ENCODE measurements around the gene PLEKHG2.
A peak's percentile ranks its signal among the peaks of the same experiment; 100 is the strongest.

- TF ChIP-seq POLR2A (IDR thresholded peaks at IDR 0.05; ENCODE audit: low read length) (peak; percentile 33; the same call in 1 of the 2 replicates), JUN (IDR thresholded peaks at IDR 0.05) (peak; percentile 75 to 86), RNF2 (IDR thresholded peaks at IDR 0.05; ENCODE audit: borderline replicate concordance, low read depth) (no peak), CTCF (IDR thresholded peaks at IDR 0.05) (no peak), KDM1A (IDR thresholded peaks at IDR 0.05; ENCODE audit: low read depth) (no peak)
Observed at GRCh38 chr19:39430675-39431593, 18.5 kb downstream of the PLEKHG2 start.

All from A549 (cell line).